Activated CD4-positive, alpha-beta T cell treated with anti-CD3 and anti-CD28 coated beads, Interleukin-2, amount 50 U/mL, for 16 hours (primary cell): ENCODE data around the gene VWDE.
"Not testable (repeated sequence)": the region's sequence is repeated elsewhere in the genome, so short reads cannot be mapped to it uniquely, and the experiment has no call there.

ENCODE experiments used
- DNase-seq: peaks from one replicate; pipeline ENCODE4 v3.0.0-alpha.2; 2020

VWDE gene

GRCh38 chr7:12401538-12402364 is 1.9 kb downstream of the VWDE start:
- no peak for DNase-seq

DNA sequence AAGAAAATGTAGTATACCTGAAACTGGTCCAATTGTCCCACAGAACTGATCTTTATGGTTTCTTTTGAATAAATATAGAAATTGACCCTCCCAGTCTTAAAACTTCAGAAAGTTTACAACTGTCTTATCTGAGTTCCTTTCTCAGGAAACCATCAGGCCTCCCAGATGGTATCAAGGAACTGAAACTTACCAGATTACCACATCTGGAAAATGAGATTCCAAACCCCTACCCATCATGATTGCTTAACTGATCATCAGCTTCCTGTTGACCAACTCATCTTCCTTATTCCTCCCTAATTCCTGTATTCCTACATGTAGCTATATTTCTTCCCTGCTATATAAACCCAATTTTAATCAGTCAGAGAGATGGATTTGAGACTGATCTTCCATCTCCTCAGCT is 5.5 kb downstream of the VWDE start:
- DNase-seq = no peak

- DNase-seq = no peak
These were observed 6.0 kb downstream of the VWDE start for GRCh38 chr7:12397671-12398070.

DNA sequence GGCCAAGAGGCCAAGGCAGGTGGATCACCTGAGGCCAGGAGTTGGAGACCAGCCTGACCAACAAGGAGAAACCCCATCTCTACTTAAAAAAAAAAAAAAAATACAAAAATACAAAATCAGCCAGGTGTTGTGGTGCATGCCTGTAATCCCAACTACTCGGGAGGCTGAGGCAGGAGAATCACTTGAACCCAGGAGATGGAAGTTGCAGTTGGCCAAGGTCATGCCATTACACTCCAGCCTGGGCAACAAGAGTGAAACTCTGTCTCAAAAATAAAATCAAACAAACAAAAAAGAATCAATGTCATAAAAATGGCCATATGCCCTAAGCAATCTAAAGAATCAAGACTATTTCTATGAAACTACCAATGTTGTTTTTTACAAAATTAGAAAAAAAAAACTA is 7.0 kb downstream of the VWDE start:
- not testable (repeated sequence) for DNase-seq

DNA sequence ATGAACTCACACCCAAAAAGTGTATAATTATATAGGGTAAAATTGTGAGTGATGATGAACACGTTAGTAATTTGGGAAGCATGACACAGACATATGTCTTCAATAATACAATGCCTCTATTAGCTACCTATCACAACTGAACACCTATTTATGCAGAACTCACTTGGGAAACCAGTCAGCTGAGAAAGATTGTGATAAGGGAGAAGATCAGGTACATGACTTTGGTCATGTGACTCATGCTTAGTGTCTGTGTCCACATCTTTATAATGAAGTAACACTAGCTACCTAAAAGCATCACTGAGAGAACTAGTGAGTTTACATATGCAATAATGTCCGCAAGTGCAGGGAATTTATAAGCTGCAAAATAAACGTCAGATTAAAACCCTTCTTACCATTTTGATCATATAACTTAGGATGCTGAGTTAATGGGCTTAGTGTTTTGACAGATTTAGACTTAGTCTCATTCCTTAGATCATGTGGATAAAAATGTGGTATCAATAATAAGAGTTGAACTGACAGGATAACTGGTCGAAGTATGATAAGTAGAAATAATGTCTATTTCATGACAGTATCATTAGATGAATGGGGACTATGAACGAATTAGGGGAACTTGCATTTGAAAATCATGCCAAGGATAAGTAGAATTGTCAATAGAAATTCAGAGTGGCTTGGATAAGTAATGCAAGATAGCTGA is 11.6 kb downstream of the VWDE start:
- no peak for DNase-seq

- peak; percentile 54 for DNase-seq
These were observed 14.5 kb downstream of the VWDE start for GRCh38 chr7:12389089-12389700.

- no peak for DNase-seq
These were observed 17.3 kb downstream of the VWDE start for GRCh38 chr7:12386313-12386740.

- DNase-seq = no peak
These were observed 18.3 kb downstream of the VWDE start for GRCh38 chr7:12385364-12385786.

- no peak for DNase-seq
These were observed 20.3 kb downstream of the VWDE start for GRCh38 chr7:12383377-12383776.

DNA sequence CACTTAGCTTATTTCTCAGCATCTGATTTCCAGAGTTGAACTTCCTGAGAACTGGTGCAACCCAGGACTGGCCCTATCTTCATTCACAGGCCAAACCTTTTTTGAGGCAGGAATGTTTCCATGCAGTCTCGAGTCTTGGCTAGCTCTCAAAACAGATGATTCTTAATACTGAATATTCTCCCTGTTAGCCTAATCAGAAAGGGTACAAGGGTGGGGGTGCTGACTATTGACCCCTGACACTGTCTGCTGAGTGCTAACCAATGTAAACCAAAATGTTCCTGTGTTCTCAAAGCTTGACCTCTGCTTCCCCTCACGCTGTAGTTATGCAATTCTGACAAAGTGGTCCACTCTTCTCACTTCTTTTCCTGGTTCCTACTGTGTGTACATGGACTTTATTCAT is 25.3 kb downstream of the VWDE start:
- DNase-seq = no peak

GRCh38 chr7:12377406-12377805 is 26.3 kb downstream of the VWDE start:
- DNase-seq = no peak

- no peak for DNase-seq
These were observed 29.9 kb downstream of the VWDE start for GRCh38 chr7:12373580-12374263.

DNA sequence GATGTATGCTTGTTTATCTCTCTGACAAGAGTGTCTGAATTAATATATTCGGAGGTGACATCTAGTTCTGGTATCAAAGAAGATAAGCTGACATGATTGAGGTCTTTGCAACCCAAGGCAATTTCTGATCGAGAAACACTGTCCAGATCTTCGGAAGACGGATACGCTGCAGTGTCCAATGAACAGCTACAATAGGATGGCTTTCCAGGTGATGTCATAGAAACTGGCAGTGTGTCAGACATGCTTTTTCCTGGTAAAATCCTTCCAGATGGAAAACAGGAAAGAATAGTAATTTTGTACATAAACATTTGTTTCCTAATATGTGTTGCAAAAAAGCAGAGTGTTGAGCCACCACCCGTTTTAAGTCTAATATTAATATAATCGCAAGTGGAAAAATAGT is 33.4 kb downstream of the VWDE start:
- no peak for DNase-seq

DNA sequence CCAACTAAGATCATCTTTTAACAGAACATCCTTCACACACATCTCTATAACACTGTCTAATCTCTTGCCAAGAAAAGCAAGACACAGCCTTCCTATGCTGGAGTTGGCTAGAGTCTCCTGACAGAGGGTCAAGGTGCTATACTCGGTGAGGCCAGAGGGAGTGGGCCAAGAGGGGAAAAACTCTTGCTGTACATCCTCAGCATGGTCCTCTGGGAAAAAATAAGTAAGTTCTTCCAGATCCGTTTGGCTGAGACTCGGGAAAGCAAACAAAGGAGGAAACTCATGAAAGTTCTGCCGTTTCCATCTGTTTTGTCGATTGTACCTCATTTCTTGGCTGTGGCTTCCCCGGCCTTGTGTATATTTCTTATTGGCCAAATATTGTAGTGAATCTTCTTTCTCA is 33.9 kb downstream of the VWDE start:
- no peak for DNase-seq

DNA sequence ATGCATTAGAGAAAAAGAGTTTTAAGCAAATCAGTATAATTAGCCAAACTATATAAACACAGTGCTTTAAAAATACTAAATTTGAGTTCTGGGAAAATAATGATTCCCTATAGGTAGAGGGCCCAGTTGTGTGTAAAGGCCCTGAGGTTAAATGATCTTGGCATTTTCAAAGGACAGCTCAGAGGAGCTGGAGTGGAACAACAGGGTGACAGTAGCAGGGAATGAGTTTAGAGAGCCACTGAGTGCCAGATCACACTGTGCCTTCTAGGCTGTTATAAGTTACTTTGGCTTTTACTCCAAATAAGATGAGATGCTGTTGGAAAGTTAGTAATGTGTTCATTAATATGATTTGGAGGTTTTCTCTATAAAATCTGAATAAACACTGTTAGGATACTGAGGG is 34.6 kb downstream of the VWDE start:
- no peak for DNase-seq

DNA sequence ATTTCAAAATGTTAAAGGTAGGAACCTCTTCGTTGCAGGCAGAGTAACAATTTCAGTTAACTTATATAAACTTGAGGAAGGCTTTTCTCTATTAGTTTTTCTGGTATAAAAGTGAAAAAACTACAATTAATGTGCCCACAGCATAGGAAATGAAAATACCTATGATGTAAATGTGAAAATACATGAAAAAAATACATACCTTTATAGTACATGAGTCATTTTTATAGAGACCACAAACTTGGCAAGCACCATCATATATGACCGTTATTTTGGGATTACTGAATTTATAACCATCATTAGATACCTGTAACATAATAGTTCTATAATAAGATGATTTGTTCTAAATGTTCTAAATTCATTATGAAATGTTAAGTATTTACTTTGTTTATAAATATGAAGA is 42.7 kb downstream of the VWDE start:
- no peak for DNase-seq

- DNase-seq = no peak
These were observed 45.0 kb downstream of the VWDE start for GRCh38 chr7:12358694-12359093.

GRCh38 chr7:12357508-12357907 is 46.2 kb downstream of the VWDE start:
- no peak for DNase-seq

DNA sequence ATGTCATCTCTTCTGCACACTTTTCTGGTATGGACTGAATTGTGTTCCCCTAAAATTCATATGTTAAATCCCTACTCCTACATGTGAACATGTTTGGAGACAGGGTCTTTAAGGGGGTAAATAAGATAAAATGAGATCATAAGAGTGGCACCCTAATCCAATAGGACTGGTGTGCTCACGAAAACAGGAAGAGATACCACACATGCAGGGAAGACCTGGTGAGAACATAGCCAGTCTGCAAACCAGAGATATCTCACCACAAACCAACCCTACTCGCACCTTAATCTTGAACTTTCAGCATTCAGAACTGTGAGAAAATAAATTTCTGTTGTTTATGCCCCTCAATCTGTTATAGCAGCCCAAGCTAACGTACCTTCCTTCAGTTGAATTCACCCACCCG is 51.8 kb downstream of the VWDE start:
- no peak for DNase-seq

- DNase-seq = no peak
These were observed 52.7 kb downstream of the VWDE start for GRCh38 chr7:12350971-12351370.

DNA sequence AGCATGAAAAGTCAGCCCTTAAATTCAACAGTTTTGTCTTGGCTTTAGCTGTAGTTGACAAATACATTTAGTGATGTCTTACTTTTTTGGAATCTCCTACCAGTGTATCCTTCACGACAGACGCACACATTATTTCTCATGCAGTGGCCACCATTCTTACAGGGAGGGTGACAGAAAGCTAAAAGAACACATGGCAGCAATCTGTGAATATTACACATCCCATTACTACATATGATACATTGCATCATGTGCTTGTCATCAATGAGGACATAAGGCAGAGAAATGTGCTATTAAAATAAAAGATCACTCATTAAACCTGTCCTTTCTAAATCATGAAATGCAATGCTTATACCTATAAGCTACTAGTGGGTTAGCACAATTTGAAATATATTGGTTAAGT is 66.6 kb downstream of the VWDE start:
- no peak for DNase-seq

GRCh38 chr7:12328888-12329770 is 74.5 kb downstream of the VWDE start:
- no peak for DNase-seq
